Measurements from ENCODE around the gene C1orf216. TPM values are rescaled to one million over a fixed set of nuclear protein-coding genes. Genes with fewer than 3 reads are reported as not detected.

C1orf216 gene
- total and polyA plus RNA-seq, 2 donors (not counting 1 experiment from before 2014, with no cell fraction given) = 19.8 to 24.9 TPM

- DNase-seq (ENCODE audit: low read depth in 2 of 2) = peak in 1 of 2 donors; percentile 46
- H3K27ac ChIP-seq (ENCODE audit: insufficient read depth, low read length) = no peak overlapping the region
- H2AFZ ChIP-seq (ENCODE audit: low read length) = no peak overlapping the region
- H3K79me2 ChIP-seq (ENCODE audit: control insufficient read depth, insufficient read depth, low read length) = no peaks in the 10 kb centered on the region
- TF ChIP-seq EZH2 (IDR thresholded peaks at IDR 0.05; ENCODE audit: low read length, missing control alignments) (no peak), CTCF (conservative IDR thresholded peaks at IDR 0.05 in 1 of 2, IDR thresholded peaks at IDR 0.05 in 1 of 2; ENCODE audit: low read depth in 1 of 2, low read length in 2 of 2) (no peak)
- H3K4me3 ChIP-seq (replicated peaks in 1 of 4; ENCODE audit: control extremely low read depth in 1 of 4, insufficient read depth in 1 of 4, low read depth in 3 of 4, low read length in 4 of 4) = no peak overlapping the region
- no peaks in the 10 kb centered on the region for H3K4me1 ChIP-seq (ENCODE audit: control insufficient read depth, extremely low read depth, insufficient read depth, low read length)
- no peak overlapping the region for H3K4me2 ChIP-seq (ENCODE audit: extremely low read depth, insufficient read depth, low read length)
- H3K27me3 ChIP-seq (ENCODE audit: control insufficient read depth, insufficient read depth, low read length) = peaks cover 14% of the 10 kb centered on the region
- no peaks in the 10 kb centered on the region for H3K9me3 ChIP-seq (ENCODE audit: control insufficient read depth, insufficient read depth, low read depth, low read length)
- H3K36me3 ChIP-seq (ENCODE audit: control insufficient read depth, insufficient read depth, low read length) = no peaks in the 10 kb centered on the region
- no peaks in the 10 kb centered on the region for H4K20me1 ChIP-seq (ENCODE audit: control insufficient read depth, extremely low read depth, insufficient read depth, low read length)
- H3K9ac ChIP-seq (ENCODE audit: insufficient read depth, low read length) = no peak overlapping the region
Measured at GRCh38 chr1:35675773-35676172, 42.9 kb downstream of the C1orf216 start.

GRCh38 chr1:35674111-35674510, 44.6 kb downstream of the C1orf216 start:
- Histone ChIP-seq H3K9me3 (ENCODE audit: control insufficient read depth, insufficient read depth, low read depth, low read length) (no peaks in the 10 kb centered on the region), H3K36me3 (ENCODE audit: control insufficient read depth, insufficient read depth, low read length) (no peaks in the 10 kb centered on the region), H3K4me1 (ENCODE audit: control insufficient read depth, extremely low read depth, insufficient read depth, low read length) (no peaks in the 10 kb centered on the region), H3K27me3 (ENCODE audit: control insufficient read depth, insufficient read depth, low read length) (peaks cover 9% of the 10 kb centered on the region), H3K79me2 (ENCODE audit: control insufficient read depth, insufficient read depth, low read length) (no peaks in the 10 kb centered on the region), H2AFZ (ENCODE audit: low read length) (no peak overlapping the region), H3K4me3 (replicated peaks in 1 of 4; ENCODE audit: control extremely low read depth in 1 of 4, insufficient read depth in 1 of 4, low read depth in 3 of 4, low read length in 4 of 4) (no peak overlapping the region), H3K4me2 (ENCODE audit: extremely low read depth, insufficient read depth, low read length) (no peak overlapping the region), H3K27ac (ENCODE audit: insufficient read depth, low read length) (no peak overlapping the region), H3K9ac (ENCODE audit: insufficient read depth, low read length) (no peak overlapping the region), H4K20me1 (ENCODE audit: control insufficient read depth, extremely low read depth, insufficient read depth, low read length) (no peaks in the 10 kb centered on the region)
- no peak for DNase-seq (ENCODE audit: low read depth in 2 of 2)
- TF ChIP-seq CTCF (conservative IDR thresholded peaks at IDR 0.05 in 1 of 2, IDR thresholded peaks at IDR 0.05 in 1 of 2; ENCODE audit: low read depth in 1 of 2, low read length in 2 of 2) = no peak
- TF ChIP-seq EZH2 (IDR thresholded peaks at IDR 0.05; ENCODE audit: low read length, missing control alignments) = no peak

- H3K9ac ChIP-seq (ENCODE audit: insufficient read depth, low read length) = no peak overlapping the region
- no peaks in the 10 kb centered on the region for H3K9me3 ChIP-seq (ENCODE audit: control insufficient read depth, insufficient read depth, low read depth, low read length)
- H3K36me3 ChIP-seq (ENCODE audit: control insufficient read depth, insufficient read depth, low read length) = no peaks in the 10 kb centered on the region
- H3K79me2 ChIP-seq (ENCODE audit: control insufficient read depth, insufficient read depth, low read length) = no peaks in the 10 kb centered on the region
- H3K27ac ChIP-seq (ENCODE audit: insufficient read depth, low read length) = no peak overlapping the region
- TF ChIP-seq CTCF (conservative IDR thresholded peaks at IDR 0.05 in 1 of 2, IDR thresholded peaks at IDR 0.05 in 1 of 2; ENCODE audit: low read depth in 1 of 2, low read length in 2 of 2) = no peak
- no peak for TF ChIP-seq EZH2 (IDR thresholded peaks at IDR 0.05; ENCODE audit: low read length, missing control alignments)
- no peak overlapping the region for H2AFZ ChIP-seq (ENCODE audit: low read length)
- H3K4me1 ChIP-seq (ENCODE audit: control insufficient read depth, extremely low read depth, insufficient read depth, low read length) = no peaks in the 10 kb centered on the region
- H3K4me3 ChIP-seq (replicated peaks in 1 of 4; ENCODE audit: control extremely low read depth in 1 of 4, insufficient read depth in 1 of 4, low read depth in 3 of 4, low read length in 4 of 4) = no peak overlapping the region
- no peaks in the 10 kb centered on the region for H4K20me1 ChIP-seq (ENCODE audit: control insufficient read depth, extremely low read depth, insufficient read depth, low read length)
- DNase-seq (ENCODE audit: low read depth in 2 of 2) = no peak
- no peak overlapping the region for H3K4me2 ChIP-seq (ENCODE audit: extremely low read depth, insufficient read depth, low read length)
- H3K27me3 ChIP-seq (ENCODE audit: control insufficient read depth, insufficient read depth, low read length) = peaks cover 10% of the 10 kb centered on the region
Measured at GRCh38 chr1:35672116-35672515, 46.6 kb downstream of the C1orf216 start.
